Stimulated activated CD4-positive, alpha-beta T cell treated with anti-CD3 and anti-CD28 coated beads, Interleukin-12 subunit alpha, Interleukin-12 subunit beta, amount 100 ng/mL, for 4 hours (primary cell): Measurements from ENCODE around the gene ANKS6.

Experiments used
- DNase-seq: peaks from one replicate; pipeline ENCODE4 v3.0.0-alpha.2; 2020

Gene ANKS6

DNA sequence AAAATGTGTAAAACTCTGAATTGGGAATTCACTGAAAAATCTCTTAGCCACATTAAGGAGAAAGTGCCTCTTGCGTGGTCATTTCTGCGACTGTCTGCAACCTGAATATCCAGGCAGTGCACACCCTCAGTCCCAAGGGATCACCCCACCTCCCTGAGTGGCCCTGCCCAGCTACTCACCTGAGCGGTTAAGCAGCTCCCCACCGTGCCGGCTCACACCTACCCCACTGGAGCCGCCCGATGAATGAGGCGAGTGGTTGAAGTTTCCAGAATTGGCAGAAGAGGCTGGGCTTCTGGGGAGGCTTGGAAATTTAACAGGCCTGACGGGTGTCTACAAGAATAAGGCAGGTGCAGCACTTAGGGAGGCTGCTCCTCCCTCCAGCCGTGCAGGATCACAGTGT lies 25.6 kb downstream of the ANKS6 start:
- no peak for DNase-seq

GRCh38 chr9:98768344-98768743 lies 28.0 kb downstream of the ANKS6 start:
- no peak for DNase-seq

GRCh38 chr9:98767915-98768314 lies 28.4 kb downstream of the ANKS6 start:
- DNase-seq = no peak

- DNase-seq = no peak
Observed at GRCh38 chr9:98767196-98767595, 29.2 kb downstream of the ANKS6 start.

DNA sequence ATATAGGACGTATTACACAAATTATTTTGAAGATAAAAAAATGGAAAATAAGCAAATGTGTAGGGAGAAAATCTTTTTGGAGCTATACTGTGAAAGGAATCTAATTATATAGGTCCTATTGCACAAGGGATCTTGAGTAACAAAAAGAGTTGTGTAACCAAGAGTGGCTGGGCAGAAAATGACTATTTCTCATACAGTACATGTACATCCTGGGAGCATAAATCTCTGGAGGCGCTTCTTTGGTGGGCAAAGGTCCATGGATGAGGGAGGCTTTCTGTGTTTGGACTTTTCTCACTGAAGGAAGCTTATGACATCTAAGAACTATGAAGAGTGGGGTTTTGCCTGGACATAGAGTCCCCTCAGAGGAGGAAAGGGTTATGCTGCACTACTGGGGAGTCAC lies 29.8 kb downstream of the ANKS6 start:
- no peak for DNase-seq

- DNase-seq = no peak
Observed at GRCh38 chr9:98765256-98765655, 31.1 kb downstream of the ANKS6 start.

DNA sequence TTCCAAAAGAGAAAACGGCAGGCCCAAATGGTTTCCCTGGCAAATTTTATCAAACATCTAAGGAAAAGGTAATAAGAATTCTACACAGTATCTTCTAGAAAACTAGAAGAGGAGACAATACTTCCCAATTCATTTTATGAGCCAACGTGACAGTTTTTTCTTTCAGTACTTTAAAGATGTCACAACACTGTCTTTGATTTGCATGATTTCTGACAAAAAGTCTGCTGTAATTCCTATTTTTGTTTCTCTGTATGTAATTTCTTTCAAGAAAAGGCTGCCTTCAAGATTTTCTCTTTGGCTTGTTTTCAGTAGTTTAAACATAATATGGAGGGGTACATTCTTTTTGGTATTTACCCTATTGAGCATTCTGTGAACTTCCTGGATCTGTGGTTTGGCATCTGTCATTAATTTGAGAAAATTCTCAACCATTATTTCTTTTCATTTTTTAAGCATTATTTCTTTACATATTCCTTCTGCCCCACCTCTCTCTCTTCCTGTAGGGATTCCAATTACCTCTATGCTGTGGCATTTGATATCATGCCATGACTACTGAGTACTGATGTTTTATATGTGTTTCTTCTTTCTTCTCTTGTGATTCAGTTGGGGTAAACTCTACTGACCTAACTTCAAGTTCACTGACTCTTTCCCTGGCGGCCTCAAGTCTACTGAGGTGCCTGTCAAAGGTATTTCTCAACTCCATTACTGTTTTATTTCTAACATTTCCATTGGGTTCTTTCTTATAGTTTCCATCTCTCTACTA lies 32.2 kb downstream of the ANKS6 start:
- DNase-seq = no peak

DNA sequence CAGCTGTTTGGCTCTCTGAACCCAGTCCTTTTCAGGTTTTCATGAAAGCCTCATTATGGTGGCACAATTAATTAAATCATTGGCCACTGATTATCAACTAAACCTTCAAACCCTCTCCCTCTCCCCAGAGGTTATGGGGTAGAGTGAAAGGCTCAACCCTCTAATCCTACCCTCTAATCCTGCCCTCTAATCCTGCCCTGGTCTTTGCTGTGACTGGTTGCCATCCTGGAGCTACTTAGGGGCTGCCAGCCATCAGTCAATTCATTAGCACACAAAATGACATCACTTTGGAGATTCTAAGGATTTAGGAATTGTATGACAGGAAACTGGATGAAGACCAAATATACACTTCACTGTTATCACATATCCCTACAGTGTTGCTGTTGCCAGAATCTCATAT lies 36.1 kb downstream of the ANKS6 start:
- DNase-seq = no peak

DNA sequence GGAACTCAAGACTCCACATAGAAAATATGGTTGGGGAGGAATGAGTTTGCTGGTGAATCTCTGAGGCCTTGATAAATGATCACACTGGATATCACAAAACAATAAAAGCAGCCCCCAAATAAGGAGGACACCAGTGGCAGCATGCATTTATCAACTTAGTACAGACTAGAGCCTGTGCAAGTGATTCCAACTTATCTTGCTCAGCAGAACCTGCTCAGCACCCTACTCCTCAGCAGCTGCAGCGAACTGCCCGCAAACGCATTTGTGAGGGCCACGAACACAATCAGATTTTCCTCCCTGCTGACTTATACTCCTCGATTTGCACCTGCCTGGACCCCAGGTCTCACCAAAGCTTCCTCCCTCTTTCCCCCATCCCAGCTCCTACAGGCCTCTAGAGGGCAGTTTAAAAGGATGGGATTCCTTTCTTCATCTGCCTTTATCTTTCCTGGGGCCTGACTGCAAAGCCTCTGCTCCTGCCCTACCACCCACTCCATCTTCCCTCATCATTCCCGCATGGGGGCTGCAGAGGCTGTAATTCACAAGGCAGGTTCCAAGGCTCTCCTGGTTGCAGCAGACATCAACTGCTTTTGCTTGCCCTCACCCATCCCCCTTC lies 41.2 kb downstream of the ANKS6 start:
- DNase-seq = no peak

DNA sequence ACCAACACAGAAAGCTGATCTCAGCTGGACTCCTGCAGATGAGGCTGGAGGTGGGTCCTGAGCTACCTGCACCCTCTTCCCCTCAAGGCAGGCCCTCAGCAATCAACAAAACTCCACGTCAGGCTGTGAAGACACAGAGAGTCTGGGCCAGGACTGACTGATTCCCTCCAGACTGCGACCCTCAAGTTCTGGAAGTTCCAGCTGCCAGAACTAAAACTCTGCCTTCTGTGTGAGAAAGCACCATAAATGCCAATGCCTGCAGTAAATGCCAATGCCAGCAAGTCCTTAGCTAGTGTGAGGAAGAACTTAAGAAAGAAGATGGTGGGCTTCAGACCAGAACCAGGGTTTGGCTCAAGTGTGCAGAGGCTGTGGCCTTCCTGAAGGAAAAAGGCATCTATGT lies 45.1 kb downstream of the ANKS6 start:
- DNase-seq = no peak

- DNase-seq = no peak
Observed at GRCh38 chr9:98750364-98751060, 45.8 kb downstream of the ANKS6 start.

- no peak for DNase-seq
Observed at GRCh38 chr9:98747476-98747875, 48.9 kb downstream of the ANKS6 start.

DNA sequence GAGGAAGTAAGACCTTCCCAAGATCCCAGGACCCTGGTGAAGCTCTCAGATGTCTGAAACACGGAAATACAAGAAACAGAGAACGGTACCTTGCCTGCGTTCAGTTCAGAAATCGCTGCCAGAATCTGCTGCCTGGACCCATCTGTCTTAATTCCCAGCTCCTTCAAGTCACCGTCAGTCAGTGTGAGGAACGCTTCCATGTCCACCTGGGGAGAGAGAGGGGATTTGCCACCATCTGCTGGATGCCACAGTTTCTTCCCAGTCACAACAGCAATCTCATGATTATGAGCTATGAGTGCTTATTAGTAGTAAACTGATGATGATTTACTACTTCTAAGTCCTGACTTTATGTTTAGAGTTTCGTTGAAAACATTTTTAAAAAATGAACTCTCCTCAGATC lies 50.9 kb downstream of the ANKS6 start:
- no peak for DNase-seq

GRCh38 chr9:98743818-98744611 lies 52.3 kb downstream of the ANKS6 start:
- DNase-seq = no peak

- no peak for DNase-seq
Observed at GRCh38 chr9:98743329-98743728, 53.0 kb downstream of the ANKS6 start.

- DNase-seq = no peak
Observed at GRCh38 chr9:98742325-98743280, 53.8 kb downstream of the ANKS6 start.

GRCh38 chr9:98740226-98740881 lies 56.0 kb downstream of the ANKS6 start:
- no peak for DNase-seq

DNA sequence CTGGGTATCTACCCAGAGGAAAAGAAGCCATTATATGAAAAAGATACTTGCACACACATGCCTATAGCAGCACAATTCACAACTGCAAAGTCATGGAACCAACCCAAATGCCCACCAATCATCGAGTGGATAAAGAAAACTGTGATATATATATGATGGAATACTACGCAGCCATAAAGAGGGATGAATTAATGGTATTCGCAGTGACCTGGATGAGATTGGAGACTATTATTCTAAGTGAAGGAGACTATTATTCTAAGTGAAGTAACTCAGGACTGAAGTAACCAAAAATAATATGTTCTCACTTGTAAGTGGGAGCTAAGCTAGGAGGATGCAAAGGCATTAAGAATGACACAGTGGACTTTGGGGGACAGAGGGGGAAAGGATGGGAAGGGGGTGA lies 57.6 kb downstream of the ANKS6 start:
- DNase-seq = no peak

DNA sequence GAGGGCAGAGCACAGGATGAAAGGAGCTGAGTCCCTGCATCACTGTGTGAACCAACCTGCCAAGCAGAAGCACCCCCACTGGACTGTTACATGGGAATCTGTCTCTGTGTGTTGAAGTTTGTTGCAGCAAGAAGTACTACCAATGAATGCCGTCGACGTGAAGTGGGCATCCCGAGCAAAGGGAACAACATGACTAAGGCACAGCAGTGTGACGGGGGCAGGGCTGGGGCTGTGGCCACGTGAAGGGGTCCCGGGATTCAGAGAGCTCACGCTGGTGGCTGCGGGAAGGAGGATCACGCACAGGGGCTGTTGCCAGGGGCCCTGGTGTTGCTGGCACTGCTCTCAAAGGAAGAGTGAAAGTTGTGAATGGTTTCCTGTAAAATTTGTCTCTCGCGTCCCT lies 60.1 kb downstream of the ANKS6 start:
- no peak for DNase-seq

DNA sequence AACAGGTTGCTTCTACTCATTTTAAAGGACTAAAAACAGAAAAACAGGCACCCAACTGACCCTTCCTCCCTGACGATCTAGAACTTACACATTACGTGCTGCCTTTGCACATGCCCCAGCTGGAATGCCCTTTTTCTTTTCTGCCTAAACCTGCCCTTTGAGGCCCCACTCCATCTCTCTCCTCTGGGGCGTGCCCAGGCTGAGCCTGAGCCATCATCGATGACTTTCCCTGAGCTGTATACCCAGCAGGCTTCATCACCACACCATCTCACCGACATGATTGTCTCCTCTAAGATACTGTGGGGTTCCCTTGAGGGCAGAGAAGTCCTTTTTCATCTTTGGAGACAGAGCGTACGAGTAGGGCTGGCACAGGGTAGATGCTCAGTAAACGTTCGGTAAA lies 63.6 kb downstream of the ANKS6 start:
- no peak for DNase-seq

DNA sequence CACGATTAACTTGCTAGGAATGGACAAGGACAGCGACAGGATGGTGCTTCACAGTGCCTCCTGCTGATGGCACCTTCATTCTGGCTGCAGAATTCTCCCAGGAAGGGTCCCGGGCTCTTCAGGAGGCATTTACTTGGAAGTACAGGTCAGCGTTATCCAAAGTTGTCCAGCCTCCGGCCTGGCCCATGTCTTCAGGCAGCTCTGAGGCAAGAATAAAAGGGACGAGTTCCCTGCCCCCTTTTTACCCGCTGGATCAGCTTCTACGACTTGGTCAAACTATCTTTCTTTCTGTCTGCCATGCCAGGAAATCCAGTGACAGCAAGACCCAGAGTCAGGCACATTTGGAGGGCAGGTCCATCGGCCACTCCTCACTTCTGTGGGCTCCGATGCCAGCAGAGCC lies 64.3 kb downstream of the ANKS6 start:
- DNase-seq = no peak

- no peak for DNase-seq
Observed at GRCh38 chr9:98730871-98731270, 65.5 kb downstream of the ANKS6 start.
